CD4-positive, alpha-beta T cell (primary cell): ENCODE results near the gene PTP4A2. TPM values are rescaled to one million over a fixed set of nuclear protein-coding genes. Genes with fewer than 3 reads are reported as not detected.

ENCODE experiments used
- ATAC-seq: fragments of 200-7000 bp; cut with Tn5 transposase; one replicate; pipeline ENCODE4 v1.10.0; 2022; ENCODE audit warnings: mild to moderate bottlenecking; ENCODE audit not compliant: poor library complexity
- CTCF ChIA-PET: fragments of 350-600 bp; sonication (Branson Sonifier 250); formaldehyde crosslinking; loops from one replicate; lab custom pipeline; 2021; ENCODE audit warnings: antibody characterized with exemption, inconsistent platforms; lab: Charles Lee
- POLR2A ChIA-PET: fragments of 350-600 bp; sonication (Branson Sonifier 250); formaldehyde crosslinking; loops from one replicate; lab custom pipeline; 2021; ENCODE audit warnings: antibody characterized with exemption, inconsistent platforms; lab: Charles Lee
- DNase-seq, 14 experiments: peaks; one replicate each; pipeline ENCODE4 v3.0.0-alpha.2; 2013 to 2020; ENCODE audit warnings: mixed read lengths in 2 of 14
- H3K27ac ChIP-seq, 2 donors: one replicate each; pipeline versions ENCODE4 v1.5.1 to v1.7.0; 2013; ENCODE audit warnings: low read length in 2 of 2, low read depth in 1 of 2, mild to moderate bottlenecking in 1 of 2
- H3K27me3 ChIP-seq, 2 experiments: 1 replicate in 1 of 2; 2 replicates in 1 of 2; pipeline versions ENCODE4 v1.6.1 to v1.7.0; 2013; ENCODE audit warnings: low read length in 2 of 2, control low read depth in 1 of 2, mild to moderate bottlenecking in 1 of 2, moderate library complexity in 1 of 2; ENCODE audit not compliant: insufficient read depth in 2 of 2, control insufficient read depth in 1 of 2
- H3K36me3 ChIP-seq: one replicate; pipeline ENCODE4 v1.6.1; 2013; ENCODE audit warnings: low read length, control low read depth; ENCODE audit not compliant: insufficient read depth
- H3K4me1 ChIP-seq: one replicate; pipeline ENCODE4 v1.6.1; 2013; ENCODE audit warnings: low read length, control low read depth; ENCODE audit not compliant: insufficient read depth
- H3K4me3 ChIP-seq: one replicate; pipeline ENCODE4 v1.5.1; 2013; ENCODE audit warnings: mild to moderate bottlenecking, low read length, moderate library complexity
- H3K9me3 ChIP-seq, 2 experiments: 1 replicate in 1 of 2; 2 replicates in 1 of 2; pipeline versions ENCODE4 v1.6.1 to v1.7.0; 2013; ENCODE audit warnings: low read length in 2 of 2, mild to moderate bottlenecking in 2 of 2, control low read depth in 1 of 2, moderate library complexity in 1 of 2; ENCODE audit not compliant: control insufficient read depth in 1 of 2, insufficient read depth in 1 of 2
- H3K27ac Mint-ChIP-seq: one replicate; pipeline ENCODE4 v1.8.0; 2020; ENCODE audit warnings: mixed read lengths
- H3K27me3 Mint-ChIP-seq: one replicate; pipeline ENCODE4 v1.8.0; 2021; ENCODE audit warnings: mixed read lengths
- H3K36me3 Mint-ChIP-seq: one replicate; pipeline ENCODE4 v1.8.0; 2021; ENCODE audit warnings: low read depth, mixed read lengths
- H3K4me1 Mint-ChIP-seq: one replicate; pipeline ENCODE4 v1.8.0; 2021; ENCODE audit warnings: low read depth, mixed read lengths
- H3K4me3 Mint-ChIP-seq: one replicate; pipeline ENCODE4 v1.8.0; 2020; ENCODE audit warnings: mild to moderate bottlenecking, mixed read lengths
- H3K9me3 Mint-ChIP-seq: one replicate; pipeline ENCODE4 v1.8.0; 2020; ENCODE audit warnings: mixed read lengths
- intact Hi-C, 2 experiments: fragments of 100-400 bp; cut with DNase I in 1 of 2; cut with micrococcal nuclease in 1 of 2; formaldehyde crosslinking; loops; one replicate each; pipeline versions ENCODE4 v1.15.1 to v1.9.0; 2023 to 2025; cut with DNase I, micrococcal nuclease
- total RNA-seq, 174 experiments: library from RNA in 2 of 174; stranded (reverse) in 2 of 174; gene quantifications; one replicate each; pipeline ENCODE4 v1.2.3 and lab custom pipeline; 2021 to 2026
- TF ChIP-seq, protein P1 (sequence below): fragments of 200-600 bp; IDR thresholded peaks from one replicate; pipeline ENCODE4 v1.8.0; 2022; ENCODE audit warnings: antibody characterized with exemption, mild to moderate bottlenecking

PTP4A2 gene
- total RNA-seq, 2 experiments from 2014 or later, result 282 to 287 TPM

DNA sequence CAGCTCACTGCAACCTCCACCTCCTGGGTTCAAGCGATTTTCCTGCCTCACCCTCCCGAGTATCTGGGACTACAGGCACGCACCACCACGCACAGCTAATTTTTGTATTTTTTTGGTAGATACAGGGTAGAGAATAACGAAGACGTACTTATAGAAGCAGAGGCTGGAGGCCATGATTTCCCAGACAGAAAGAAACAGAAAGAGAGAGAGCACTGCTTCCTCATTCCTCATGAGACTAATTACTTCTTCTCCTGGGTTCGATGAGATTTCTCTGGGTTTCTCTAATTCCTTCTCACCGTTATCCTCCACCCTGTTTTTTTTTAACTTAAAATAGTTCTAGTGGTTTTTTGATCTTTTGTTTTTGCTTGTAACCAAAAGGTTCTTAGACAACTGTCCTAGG lies 23.4 kb upstream of the PTP4A2 start:
- Mint-ChIP-seq H3K27ac (peak overlapping the region; percentile 83), H3K27me3 (no peaks in the 10 kb centered on the region), H3K4me1 (peaks cover 62% of the 10 kb centered on the region), H3K4me3 (peak overlapping the region; percentile 68), H3K36me3 (no peaks in the 10 kb centered on the region), H3K9me3 (no peaks in the 10 kb centered on the region)
- Histone ChIP-seq H3K27me3 (no peaks in the 10 kb centered on the region), H3K36me3 (no peaks in the 10 kb centered on the region), H3K4me1 (peaks cover 56% of the 10 kb centered on the region), H3K4me3 (no peak overlapping the region), H3K27ac (no peak overlapping the region), H3K9me3 (no peaks in the 10 kb centered on the region)
- TF ChIP-seq, protein P1, sequence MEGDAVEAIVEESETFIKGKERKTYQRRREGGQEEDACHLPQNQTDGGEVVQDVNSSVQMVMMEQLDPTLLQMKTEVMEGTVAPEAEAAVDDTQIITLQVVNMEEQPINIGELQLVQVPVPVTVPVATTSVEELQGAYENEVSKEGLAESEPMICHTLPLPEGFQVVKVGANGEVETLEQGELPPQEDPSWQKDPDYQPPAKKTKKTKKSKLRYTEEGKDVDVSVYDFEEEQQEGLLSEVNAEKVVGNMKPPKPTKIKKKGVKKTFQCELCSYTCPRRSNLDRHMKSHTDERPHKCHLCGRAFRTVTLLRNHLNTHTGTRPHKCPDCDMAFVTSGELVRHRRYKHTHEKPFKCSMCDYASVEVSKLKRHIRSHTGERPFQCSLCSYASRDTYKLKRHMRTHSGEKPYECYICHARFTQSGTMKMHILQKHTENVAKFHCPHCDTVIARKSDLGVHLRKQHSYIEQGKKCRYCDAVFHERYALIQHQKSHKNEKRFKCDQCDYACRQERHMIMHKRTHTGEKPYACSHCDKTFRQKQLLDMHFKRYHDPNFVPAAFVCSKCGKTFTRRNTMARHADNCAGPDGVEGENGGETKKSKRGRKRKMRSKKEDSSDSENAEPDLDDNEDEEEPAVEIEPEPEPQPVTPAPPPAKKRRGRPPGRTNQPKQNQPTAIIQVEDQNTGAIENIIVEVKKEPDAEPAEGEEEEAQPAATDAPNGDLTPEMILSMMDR, result no peak
- POLR2A ChIA-PET, result interaction anchor here (0.9 to 16.8 kb wide), 4 partner anchors 22 to 199 kb away, joined by 3 to 413 read pairs (median 4); partner anchors contain the start of gene PTP4A2
- DNase-seq (no peak), ATAC-seq (no peak)
- CTCF ChIA-PET, result interaction anchor here (1.5 kb wide), 2 partner anchors 37 to 172 kb away, joined by 5 read pairs; no protein-coding TSS in a partner anchor
- intact Hi-C loops, result loop anchor here (5.0 to 10.0 kb wide), 5 partner anchors 34 to 397 kb away; partner anchors contain the start of gene ADGRB2 (in 1 of the 2)

DNA sequence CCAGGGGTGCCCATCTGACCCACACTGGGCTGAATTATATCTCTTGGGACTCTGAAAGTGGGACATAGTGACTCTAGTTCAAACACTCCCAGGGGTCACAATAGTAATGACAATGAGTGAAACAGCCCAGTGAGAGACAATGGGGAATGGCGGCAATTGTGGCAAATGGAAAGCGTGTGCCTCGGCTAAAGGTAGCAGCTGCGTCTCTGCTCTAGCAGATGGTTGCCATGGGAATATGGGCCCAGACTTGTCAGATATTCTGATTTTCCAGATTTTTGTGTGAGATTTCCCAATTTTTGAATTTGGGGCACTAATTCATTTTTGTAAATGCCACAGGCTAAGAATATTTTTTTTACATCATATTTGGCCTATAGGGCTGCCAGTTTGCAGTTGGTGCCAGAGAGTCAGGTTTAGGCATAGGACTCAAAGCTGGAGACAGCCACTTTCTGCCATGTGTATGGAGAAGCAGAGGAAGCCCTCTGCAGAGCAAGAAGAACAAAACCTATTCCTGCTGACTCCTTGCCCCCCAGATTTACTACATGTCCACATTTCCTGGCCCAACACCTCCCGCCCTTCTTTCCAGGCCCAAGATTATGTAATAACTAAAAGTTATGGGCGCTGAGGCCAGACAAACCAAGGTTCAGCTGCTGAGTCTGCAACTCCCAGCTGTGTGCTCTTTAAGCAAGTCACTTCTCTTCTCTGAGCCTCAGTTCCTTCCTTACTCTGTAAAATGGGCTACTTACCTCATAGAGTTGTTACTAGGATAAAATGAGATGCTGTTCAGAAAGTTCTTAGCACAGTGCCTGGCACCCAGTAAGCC lies 21.6 kb upstream of the PTP4A2 start:
- H3K27me3 ChIP-seq, result no peaks in the 10 kb centered on the region
- Mint-ChIP-seq H3K9me3 (no peaks in the 10 kb centered on the region), H3K4me3 (no peak overlapping the region), H3K36me3 (no peaks in the 10 kb centered on the region), H3K27ac (peak overlapping the region; percentile 66), H3K27me3 (no peaks in the 10 kb centered on the region), H3K4me1 (peaks cover 79% of the 10 kb centered on the region)
- DNase-seq (no peak), ATAC-seq (no peak)
- no peak overlapping the region for H3K4me3 ChIP-seq
- H3K36me3 ChIP-seq, result no peaks in the 10 kb centered on the region
- CTCF ChIA-PET, result interaction anchor here (0.9 kb wide), 1 partner anchor 22 kb away, joined by 6 read pairs; the partner anchor contains the start of gene PTP4A2
- TF ChIP-seq, protein P1, result no peak
- intact Hi-C loops, result loop anchor here (2.0 to 10.0 kb wide), 6 partner anchors 15 to 395 kb away; partner anchors contain the start of gene ADGRB2 (in 1 of the 2)
- no peaks in the 10 kb centered on the region for H3K9me3 ChIP-seq
- POLR2A ChIA-PET, result interaction anchor here (16.8 kb wide), 1 partner anchor 20 kb away, joined by 413 read pairs; the partner anchor contains the start of gene PTP4A2
- H3K4me1 ChIP-seq, result peaks cover 74% of the 10 kb centered on the region
- no peak overlapping the region for H3K27ac ChIP-seq

DNA sequence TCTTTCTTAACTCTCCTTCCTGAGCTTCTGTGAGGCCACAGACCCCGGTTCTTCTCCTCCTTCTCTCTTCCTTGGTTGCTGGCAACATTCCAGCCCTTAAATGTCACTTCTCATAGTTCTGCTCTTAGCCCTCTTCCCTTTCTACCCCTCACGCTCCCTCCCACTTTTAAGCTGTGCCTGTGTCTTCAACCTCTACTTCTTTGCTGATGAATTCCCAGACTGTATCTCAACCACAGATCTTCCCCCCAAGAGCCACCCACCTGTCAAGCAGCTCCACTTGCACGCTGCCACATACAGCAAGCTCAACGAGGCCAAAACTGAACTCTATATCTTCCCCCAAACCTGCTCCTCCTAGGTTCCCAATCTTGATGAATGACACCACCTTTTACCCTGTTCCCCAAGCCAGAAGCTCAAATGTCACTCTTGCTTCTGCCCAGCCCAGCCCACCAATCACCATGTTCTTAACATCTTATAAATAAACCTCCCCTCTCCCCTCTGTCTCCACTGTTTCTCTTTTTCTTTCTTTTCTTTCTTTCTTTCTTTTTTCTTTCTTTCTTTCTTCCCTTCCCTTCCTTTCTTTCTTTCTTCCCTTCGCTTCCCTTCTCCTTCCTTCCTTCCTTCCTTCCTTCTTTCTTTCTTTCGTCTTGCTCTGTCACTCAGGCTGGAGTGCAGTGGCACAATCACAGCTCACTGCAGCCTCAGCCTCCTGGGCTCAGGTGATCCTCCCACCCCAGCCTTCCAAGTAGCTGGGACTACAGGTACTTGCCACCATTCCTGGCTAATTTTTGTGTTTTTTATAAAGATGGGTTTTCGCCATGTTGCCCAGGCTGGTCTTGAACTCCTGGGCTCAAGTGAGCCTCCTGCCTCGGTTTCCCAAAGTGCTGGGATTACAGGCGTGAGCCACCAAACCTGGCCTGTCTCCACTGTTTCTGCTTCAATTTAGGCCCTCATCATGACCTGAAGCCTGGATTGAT lies 19.8 kb upstream of the PTP4A2 start:
- no peaks in the 10 kb centered on the region for H3K36me3 Mint-ChIP-seq
- Histone ChIP-seq H3K4me3 (no peak overlapping the region), H3K27me3 (no peaks in the 10 kb centered on the region), H3K9me3 (no peaks in the 10 kb centered on the region), H3K27ac (peak overlapping the region; percentile 30 to 72), H3K36me3 (no peaks in the 10 kb centered on the region), H3K4me1 (peaks cover 69% of the 10 kb centered on the region)
- H3K4me1 Mint-ChIP-seq, result peaks cover 73% of the 10 kb centered on the region
- H3K27ac Mint-ChIP-seq, result peak overlapping the region; percentile 66
- ATAC-seq, result peak; percentile 37
- intact Hi-C loops, result loop anchor here in 1 of 2 experiments (2.0 kb wide), 1 partner anchor 13 kb away; no protein-coding TSS in a partner anchor
- TF ChIP-seq, protein P1, result no peak
- H3K27me3 Mint-ChIP-seq, result no peaks in the 10 kb centered on the region
- CTCF ChIA-PET, result interaction anchor here (0.7 to 3.9 kb wide), 5 partner anchors 19 to 169 kb away, joined by 3 to 43 read pairs (median 3); partner anchors contain the start of genes PTP4A2 and SPOCD1
- H3K4me3 Mint-ChIP-seq, result peak overlapping the region; percentile 32
- POLR2A ChIA-PET, result interaction anchor here (0.6 to 16.8 kb wide), 8 partner anchors 18 to 131 kb away, joined by 3 to 413 read pairs (median 4); partner anchors contain the start of gene PTP4A2
- no peaks in the 10 kb centered on the region for H3K9me3 Mint-ChIP-seq
- DNase-seq, result peak in 3 of 14 experiments; percentile 65 to 68 (median 67)
